Stimulated activated CD8-positive, alpha-beta memory T cell treated with anti-CD3 and anti-CD28 coated beads, Interleukin-7, amount 100 ng/mL, for 48 hours (primary cell): Measurements from ENCODE around the gene USP7.

Source experiments
- DNase-seq, 2 donors: peaks; one replicate each; pipeline ENCODE4 v3.0.0-alpha.2; 2020; ENCODE audit warnings: low read depth in 1 of 2; ENCODE audit errors: extremely low read depth in 1 of 2

USP7 gene

GRCh38 chr16:8865145-8865882, 98.4 kb downstream of the USP7 start:
- no peak for DNase-seq

DNA sequence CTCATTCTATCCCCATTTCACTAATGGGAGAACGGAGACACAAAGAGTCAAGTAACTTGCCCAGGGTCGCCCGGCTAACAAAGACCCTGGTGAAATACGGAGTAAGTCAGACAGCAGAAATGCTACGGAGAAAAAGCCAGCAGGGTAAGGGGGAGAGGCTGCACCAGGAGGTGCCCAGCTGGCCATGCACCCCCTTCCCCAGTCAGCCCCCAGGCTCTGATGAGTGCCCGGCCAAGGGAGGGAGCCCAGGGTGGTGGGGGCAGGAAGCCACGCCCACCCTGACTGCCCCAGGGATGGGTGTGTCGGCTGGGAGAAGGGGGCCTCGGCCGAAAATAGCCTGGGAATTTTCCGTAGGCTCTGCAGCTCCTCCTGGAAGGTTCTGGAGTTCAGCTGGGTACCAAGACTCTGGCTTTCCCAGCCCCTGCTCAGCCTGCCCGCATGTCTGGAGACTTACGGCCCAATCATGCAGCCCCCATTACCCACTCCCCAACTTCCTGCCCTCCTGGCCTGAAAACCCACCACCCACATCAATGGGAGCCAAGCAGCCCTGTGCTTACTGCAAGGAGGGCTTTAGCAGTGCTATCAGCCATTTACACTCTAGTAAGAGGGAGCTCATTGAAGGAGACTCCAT, 99.1 kb downstream of the USP7 start:
- DNase-seq, result no peak

- no peak for DNase-seq
Observed at GRCh38 chr16:8863594-8864424, 99.9 kb downstream of the USP7 start.

GRCh38 chr16:8862309-8863130, 101.2 kb downstream of the USP7 start:
- DNase-seq, result no peak

- no peak for DNase-seq
Observed at GRCh38 chr16:8861563-8862308, 102.0 kb downstream of the USP7 start.

DNA sequence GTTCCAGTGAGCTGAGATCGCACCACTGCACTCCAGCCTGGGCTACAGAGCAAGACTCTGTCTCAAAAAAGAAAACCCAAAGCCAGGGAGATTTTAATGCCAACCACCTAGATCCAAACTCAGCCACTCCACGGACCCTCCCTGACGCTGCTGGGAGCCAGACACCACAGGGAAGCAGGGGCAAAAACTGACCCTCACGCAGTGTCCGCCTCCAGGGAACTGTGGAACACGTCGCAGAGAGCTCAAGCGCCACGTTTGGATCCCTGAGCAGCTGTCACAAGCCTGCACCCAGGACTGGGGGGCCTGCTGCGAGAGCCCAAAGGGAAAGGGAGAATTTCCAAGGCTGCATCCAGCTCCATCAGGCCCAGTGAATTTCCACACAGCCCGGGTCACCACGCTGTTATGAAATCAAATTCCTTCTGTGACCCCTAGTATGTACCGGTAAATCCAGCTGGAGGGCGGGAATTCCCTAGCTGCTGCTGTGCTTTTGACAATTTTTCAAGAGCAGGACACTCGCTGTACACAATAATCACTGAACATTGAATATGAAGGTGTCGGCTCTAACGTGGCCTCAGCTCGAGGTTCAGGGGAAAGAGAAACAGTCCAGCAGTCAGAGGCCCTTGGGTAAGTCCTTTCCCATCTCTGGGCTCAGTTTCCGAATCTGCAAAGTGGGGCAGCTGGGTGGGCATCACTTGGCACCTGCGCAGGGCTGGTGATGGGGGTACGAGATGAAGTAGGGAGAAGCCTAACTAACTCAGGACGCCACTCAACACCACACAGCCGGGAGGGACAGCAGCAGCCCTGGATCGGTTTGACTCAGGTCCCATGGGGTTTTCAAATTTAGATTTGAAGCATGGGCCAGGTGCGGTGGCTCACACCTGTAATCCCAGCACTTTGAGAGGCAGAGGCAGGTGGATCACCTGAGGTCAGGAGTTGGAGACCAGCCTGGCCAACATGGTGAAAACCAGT, 103.5 kb downstream of the USP7 start:
- DNase-seq, result no peak

DNA sequence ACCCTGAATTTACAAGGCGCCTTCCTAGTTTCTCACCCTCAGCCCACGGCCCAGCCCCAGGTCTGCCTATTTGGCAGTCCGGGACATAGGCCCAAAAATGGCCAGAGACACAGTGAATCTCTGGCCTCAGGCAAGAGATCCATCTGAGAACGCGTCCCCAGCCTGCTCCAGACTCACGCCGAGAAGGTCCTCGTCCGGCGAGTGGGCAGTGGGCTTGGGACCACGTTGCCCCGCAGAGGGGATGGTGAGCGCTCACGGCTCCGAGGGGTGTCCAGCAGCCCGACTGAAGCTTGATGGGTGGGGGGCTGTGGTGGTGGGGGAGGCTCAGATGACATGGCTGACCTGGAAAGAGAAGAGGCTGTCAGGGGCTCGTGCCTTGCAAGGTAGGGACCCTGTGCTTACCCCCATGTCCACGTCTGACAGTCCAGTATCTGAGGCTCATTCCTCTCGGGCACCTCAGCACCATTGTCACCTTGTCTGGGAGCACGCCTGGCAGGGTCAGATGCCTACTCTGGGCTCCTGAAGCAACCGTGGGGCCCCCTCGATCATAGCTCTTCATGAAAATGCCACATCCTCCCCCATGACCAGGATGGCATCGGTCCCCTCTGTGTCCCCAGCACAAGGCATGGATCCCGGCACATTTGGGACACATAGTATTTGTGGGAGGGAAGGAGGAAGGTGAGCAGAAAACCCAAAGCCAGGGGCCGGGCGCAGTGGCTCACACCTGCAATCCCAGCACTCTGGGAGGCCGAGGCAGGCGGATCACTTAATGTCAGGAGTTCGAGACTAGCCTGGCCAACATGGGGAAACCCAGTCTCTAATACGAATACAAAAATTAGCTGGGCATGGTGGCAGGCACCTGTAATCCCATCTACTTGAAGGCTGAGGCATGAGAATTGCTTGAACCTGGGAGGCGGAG, 104.5 kb downstream of the USP7 start:
- no peak for DNase-seq

- DNase-seq, result no peak
Observed at GRCh38 chr16:8855972-8856371, 107.7 kb downstream of the USP7 start.

- no peak for DNase-seq
Observed at GRCh38 chr16:8855051-8855786, 108.5 kb downstream of the USP7 start.

GRCh38 chr16:8854298-8854948, 109.3 kb downstream of the USP7 start:
- no peak for DNase-seq

DNA sequence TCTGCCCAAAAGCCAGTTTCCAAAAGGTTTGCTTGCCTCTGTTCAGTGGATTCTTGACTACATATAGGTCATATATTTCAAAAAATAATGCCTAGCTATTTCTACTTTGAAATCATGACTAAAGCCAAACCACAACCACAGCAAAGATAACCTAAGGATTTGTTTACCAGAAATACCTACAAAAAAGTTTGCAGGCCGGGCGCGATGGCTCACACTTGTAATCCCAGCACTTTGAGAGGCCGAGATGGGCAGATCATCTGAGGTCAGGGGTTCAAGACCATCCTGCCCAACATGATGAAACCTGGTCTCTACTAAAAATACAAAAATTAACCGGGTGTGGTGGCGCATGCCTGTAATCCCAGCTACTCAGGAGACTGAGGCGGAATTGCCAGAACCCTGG, 110.1 kb downstream of the USP7 start:
- no peak for DNase-seq

DNA sequence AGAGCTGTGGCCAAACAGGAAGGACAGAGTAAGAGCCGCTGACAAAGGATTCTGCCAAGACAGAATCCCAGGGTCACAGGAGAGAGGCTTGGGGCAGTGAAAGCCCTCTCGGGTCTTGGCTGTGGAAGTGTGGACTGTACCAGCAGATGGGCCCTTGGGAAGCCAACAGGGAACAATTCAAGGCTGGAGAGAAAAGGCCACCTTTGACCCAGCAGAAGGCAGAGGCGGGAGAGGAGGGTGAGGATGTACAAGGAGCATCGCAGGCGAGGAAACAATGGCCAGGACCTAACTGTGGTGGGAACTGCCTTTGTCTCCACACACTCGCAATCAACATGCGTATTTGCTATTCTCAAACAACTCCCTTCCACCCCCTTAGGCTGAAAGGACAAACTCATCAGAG, 110.6 kb downstream of the USP7 start:
- DNase-seq, result no peak

GRCh38 chr16:8852534-8852933, 111.2 kb downstream of the USP7 start:
- DNase-seq, result no peak

GRCh38 chr16:8851761-8852403, 111.8 kb downstream of the USP7 start:
- DNase-seq, result no peak

DNA sequence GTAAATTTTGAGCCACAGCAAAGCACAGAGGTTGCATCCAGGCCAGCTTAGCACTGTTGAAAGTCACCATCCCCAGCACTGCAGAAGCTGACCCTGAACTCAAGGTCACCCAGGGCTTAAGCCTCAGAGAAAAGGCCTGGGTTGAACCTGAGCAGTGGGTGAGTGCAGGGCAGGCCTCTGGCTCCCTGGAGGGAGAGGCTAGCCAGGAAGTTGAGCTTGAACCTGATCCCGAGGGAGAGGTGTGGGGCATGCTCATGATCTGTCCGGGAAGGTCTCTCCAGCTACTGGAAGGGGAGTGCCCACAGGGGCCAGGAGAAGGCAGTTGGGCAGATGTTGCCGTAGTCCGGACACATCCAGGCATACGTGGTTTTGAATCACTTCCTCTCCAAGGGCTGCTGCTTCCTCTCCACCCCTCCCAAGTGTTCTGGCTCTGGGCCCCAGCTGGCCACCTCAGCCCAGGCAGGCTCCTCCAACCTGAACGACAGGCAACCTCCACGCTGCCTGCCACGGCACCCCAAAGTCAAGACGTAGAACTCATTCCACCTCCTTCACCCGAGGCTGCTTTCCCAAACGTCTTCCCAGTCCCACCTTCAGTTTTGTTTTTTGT, 113.3 kb downstream of the USP7 start:
- no peak for DNase-seq

- DNase-seq, result no peak
Observed at GRCh38 chr16:8849411-8850011, 114.2 kb downstream of the USP7 start.
